GM19438 (cell line): ENCODE results near the gene ZNF497.
"Not testable (repeated sequence)": the region's sequence is repeated elsewhere in the genome, so short reads cannot be mapped to it uniquely, and the experiment has no call there.

Experiments
- ATAC-seq: cut with Tn5 transposase; IDR thresholded peaks from one replicate; pipeline ENCODE4 v1.9.1; 2021; ENCODE audit warnings: low read depth; ENCODE audit not compliant: unreplicated experiment

The ZNF497 gene

GRCh38 chr19:58350871-58351557 is 11.5 kb downstream of the ZNF497 start:
- no peak for ATAC-seq

GRCh38 chr19:58350001-58350861 is 12.3 kb downstream of the ZNF497 start:
- no peak for ATAC-seq

- ATAC-seq, result no peak
These were observed 13.0 kb downstream of the ZNF497 start for GRCh38 chr19:58349590-58349989.

- not testable (repeated sequence) for ATAC-seq
These were observed 14.5 kb downstream of the ZNF497 start for GRCh38 chr19:58348080-58348479.

- ATAC-seq, result peak; percentile 85
These were observed 15.3 kb downstream of the ZNF497 start for GRCh38 chr19:58346961-58347929.

GRCh38 chr19:58345558-58345957 is 17.0 kb downstream of the ZNF497 start:
- ATAC-seq, result no peak

- no peak for ATAC-seq
These were observed 23.6 kb downstream of the ZNF497 start for GRCh38 chr19:58338825-58339558.

- ATAC-seq, result no peak
These were observed 24.2 kb downstream of the ZNF497 start for GRCh38 chr19:58338336-58338735.

- ATAC-seq, result no peak
These were observed 25.7 kb downstream of the ZNF497 start for GRCh38 chr19:58336820-58337219.

GRCh38 chr19:58336216-58336615 is 26.3 kb downstream of the ZNF497 start:
- no peak for ATAC-seq

- no peak for ATAC-seq
These were observed 26.9 kb downstream of the ZNF497 start for GRCh38 chr19:58335630-58336029.

- ATAC-seq, result no peak
These were observed 27.8 kb downstream of the ZNF497 start for GRCh38 chr19:58334691-58335249.

- no peak for ATAC-seq
These were observed 29.9 kb downstream of the ZNF497 start for GRCh38 chr19:58332697-58333096.

- ATAC-seq, result no peak
These were observed 32.1 kb downstream of the ZNF497 start for GRCh38 chr19:58330458-58330857.

GRCh38 chr19:58328999-58329398 is 33.6 kb downstream of the ZNF497 start:
- no peak for ATAC-seq

- peak; percentile 88 for ATAC-seq
These were observed 35.4 kb downstream of the ZNF497 start, which contains the start of gene ZSCAN22 for GRCh38 chr19:58326914-58327726. Gene ZSCAN22 (plus strand): TSS chr19:58326994. CDS start chr19:58334803, 7,809 bp downstream.

GRCh38 chr19:58326501-58326913 is 36.0 kb downstream of the ZNF497 start:
- ATAC-seq, result no peak

- no peak for ATAC-seq
These were observed 37.1 kb downstream of the ZNF497 start for GRCh38 chr19:58325311-58326022.
